ENCODE data around the gene GCK.

The GCK gene

GRCh38 chr7:44124822-44125202 lies 64.4 kb downstream of the GCK start:
- Histone ChIP-seq H3K36me3 (replicated peaks) (peaks cover 8% of the 10 kb centered on the region), H3K27me3 (replicated peaks) (no peaks in the 10 kb centered on the region), H3K27ac (no peak overlapping the region), H3K4me3 (ENCODE audit: low read depth, low read length) (no peak overlapping the region)
- no peak for TF ChIP-seq CTCF (IDR thresholded peaks at IDR 0.05; ENCODE audit: low read depth, low read length, missing control alignments)
- in situ Hi-C loops (cut with HindIII; ENCODE audit: low pct_ligation_motif_present, low sequenced_read_pairs) = no loop called here
- no peak for DNase-seq

GRCh38 chr7:44123190-44124003 lies 65.8 kb downstream of the GCK start, which contains the start of gene POLD2:
POLD2 (minus strand) TSS chr7:44123548; CDS start chr7:44122053, 1,495 bp downstream.
- TF ChIP-seq CTCF (IDR thresholded peaks at IDR 0.05; ENCODE audit: low read depth, low read length, missing control alignments) = no peak
- Histone ChIP-seq H3K27me3 (replicated peaks) (no peaks in the 10 kb centered on the region), H3K4me3 (ENCODE audit: low read depth, low read length) (peak within 1 kb of the TSS; percentile 78), H3K27ac (peak within 1 kb of the TSS; percentile 85), H3K36me3 (replicated peaks) (peaks cover 14% of the 10 kb centered on the region)
- in situ Hi-C loops (cut with HindIII; ENCODE audit: low pct_ligation_motif_present, low sequenced_read_pairs) = no loop called here
- DNase-seq = peak; percentile 95

- Histone ChIP-seq H3K4me3 (ENCODE audit: low read depth, low read length) (peak overlapping the region; percentile 78), H3K36me3 (replicated peaks) (peaks cover 23% of the 10 kb centered on the region), H3K27me3 (replicated peaks) (no peaks in the 10 kb centered on the region), H3K27ac (peak overlapping the region; percentile 85)
- DNase-seq = no peak
- in situ Hi-C loops (cut with HindIII; ENCODE audit: low pct_ligation_motif_present, low sequenced_read_pairs) = no loop called here
- no peak for TF ChIP-seq CTCF (IDR thresholded peaks at IDR 0.05; ENCODE audit: low read depth, low read length, missing control alignments)
Measured at GRCh38 chr7:44122529-44122928, 66.7 kb downstream of the GCK start.

- in situ Hi-C loops (cut with HindIII; ENCODE audit: low pct_ligation_motif_present, low sequenced_read_pairs) = no loop called here
- Histone ChIP-seq H3K4me3 (ENCODE audit: low read depth, low read length) (no peak overlapping the region), H3K27me3 (replicated peaks) (no peaks in the 10 kb centered on the region), H3K27ac (no peak overlapping the region), H3K36me3 (replicated peaks) (peaks cover 28% of the 10 kb centered on the region)
- TF ChIP-seq CTCF (IDR thresholded peaks at IDR 0.05; ENCODE audit: low read depth, low read length, missing control alignments) = no peak
- DNase-seq = no peak
Measured at GRCh38 chr7:44121761-44122420, 67.3 kb downstream of the GCK start.

GRCh38 chr7:44120395-44120794 lies 68.8 kb downstream of the GCK start:
- no peak for TF ChIP-seq CTCF (IDR thresholded peaks at IDR 0.05; ENCODE audit: low read depth, low read length, missing control alignments)
- no peak for DNase-seq
- no peak overlapping the region for H3K27ac ChIP-seq
- peaks cover 31% of the 10 kb centered on the region for H3K36me3 ChIP-seq (replicated peaks)
- in situ Hi-C loops (cut with HindIII; ENCODE audit: low pct_ligation_motif_present, low sequenced_read_pairs) = no loop called here
- H3K4me3 ChIP-seq (ENCODE audit: low read depth, low read length) = no peak overlapping the region
- no peaks in the 10 kb centered on the region for H3K27me3 ChIP-seq (replicated peaks)

Data from brain microvascular endothelial cell (primary cell).